GM12801 (cell line): ENCODE measurements around the gene NTN4.

ENCODE experiments used
- CTCF ChIP-seq: IDR thresholded peaks from one replicate; pipeline ENCODE4 v1.5.1; 2011; ENCODE audit warnings: control low read depth; ENCODE audit not compliant: insufficient read length; ENCODE audit errors: extremely low read depth

NTN4 gene

GRCh38 chr12:95789126-95790032, 1.2 kb downstream of the NTN4 start:
- no peak for TF ChIP-seq CTCF

GRCh38 chr12:95788637-95789036, 1.9 kb downstream of the NTN4 start:
- no peak for TF ChIP-seq CTCF

GRCh38 chr12:95787274-95787818, 3.2 kb downstream of the NTN4 start:
- TF ChIP-seq CTCF = no peak

GRCh38 chr12:95784915-95785314, 5.6 kb downstream of the NTN4 start:
- TF ChIP-seq CTCF = no peak

- TF ChIP-seq CTCF = no peak
Observed at GRCh38 chr12:95784286-95784685, 6.3 kb downstream of the NTN4 start.

GRCh38 chr12:95774311-95775045, 16.1 kb downstream of the NTN4 start:
- TF ChIP-seq CTCF = no peak

- no peak for TF ChIP-seq CTCF
Observed at GRCh38 chr12:95773320-95773719, 17.2 kb downstream of the NTN4 start.
